ENCODE measurements around the gene NR0B2. TPM values are rescaled to one million over a fixed set of nuclear protein-coding genes. Genes with fewer than 3 reads are reported as not detected.

Gene NR0B2
- total RNA-seq, 1 donor = not detected

- H3K4me3 ChIP-seq (ENCODE audit: low read depth, low read length) = no peak overlapping the region
- DNase-seq (ENCODE audit: low read depth) = no peak
- TF ChIP-seq CTCF (IDR thresholded peaks at IDR 0.05; ENCODE audit: insufficient read depth, low read length) = no peak
Observed at GRCh38 chr1:26956321-26956720, 42.5 kb upstream of the NR0B2 start.

GRCh38 chr1:26953374-26953773, 39.6 kb upstream of the NR0B2 start:
- TF ChIP-seq CTCF (IDR thresholded peaks at IDR 0.05; ENCODE audit: insufficient read depth, low read length) = no peak

GRCh38 chr1:26951821-26952497, 38.2 kb upstream of the NR0B2 start:
- TF ChIP-seq CTCF (IDR thresholded peaks at IDR 0.05; ENCODE audit: insufficient read depth, low read length) = no peak
- H3K4me3 ChIP-seq (ENCODE audit: low read depth, low read length) = no peak overlapping the region
- DNase-seq (ENCODE audit: low read depth) = no peak

More at GRCh38 chr1:26953374-26953773, 39.6 kb upstream of the NR0B2 start:
- no peak for DNase-seq (ENCODE audit: low read depth)
- H3K4me3 ChIP-seq (ENCODE audit: low read depth, low read length) = no peak overlapping the region

GRCh38 chr1:26951216-26951615, 37.4 kb upstream of the NR0B2 start:
- TF ChIP-seq CTCF (IDR thresholded peaks at IDR 0.05; ENCODE audit: insufficient read depth, low read length) = no peak
- H3K4me3 ChIP-seq (ENCODE audit: low read depth, low read length) = no peak overlapping the region
- no peak for DNase-seq (ENCODE audit: low read depth)

GRCh38 chr1:26950602-26951001, 36.8 kb upstream of the NR0B2 start:
- no peak for TF ChIP-seq CTCF (IDR thresholded peaks at IDR 0.05; ENCODE audit: insufficient read depth, low read length)
- DNase-seq (ENCODE audit: low read depth) = no peak
- H3K4me3 ChIP-seq (ENCODE audit: low read depth, low read length) = no peak overlapping the region

- TF ChIP-seq CTCF (IDR thresholded peaks at IDR 0.05; ENCODE audit: insufficient read depth, low read length) = no peak
- no peak overlapping the region for H3K4me3 ChIP-seq (ENCODE audit: low read depth, low read length)
- DNase-seq (ENCODE audit: low read depth) = no peak
Observed at GRCh38 chr1:26949926-26950319, 36.1 kb upstream of the NR0B2 start.

Data from fibroblast of the aortic adventitia (primary cell).